ENCODE data around the gene LRRC57.

Gene LRRC57

DNA sequence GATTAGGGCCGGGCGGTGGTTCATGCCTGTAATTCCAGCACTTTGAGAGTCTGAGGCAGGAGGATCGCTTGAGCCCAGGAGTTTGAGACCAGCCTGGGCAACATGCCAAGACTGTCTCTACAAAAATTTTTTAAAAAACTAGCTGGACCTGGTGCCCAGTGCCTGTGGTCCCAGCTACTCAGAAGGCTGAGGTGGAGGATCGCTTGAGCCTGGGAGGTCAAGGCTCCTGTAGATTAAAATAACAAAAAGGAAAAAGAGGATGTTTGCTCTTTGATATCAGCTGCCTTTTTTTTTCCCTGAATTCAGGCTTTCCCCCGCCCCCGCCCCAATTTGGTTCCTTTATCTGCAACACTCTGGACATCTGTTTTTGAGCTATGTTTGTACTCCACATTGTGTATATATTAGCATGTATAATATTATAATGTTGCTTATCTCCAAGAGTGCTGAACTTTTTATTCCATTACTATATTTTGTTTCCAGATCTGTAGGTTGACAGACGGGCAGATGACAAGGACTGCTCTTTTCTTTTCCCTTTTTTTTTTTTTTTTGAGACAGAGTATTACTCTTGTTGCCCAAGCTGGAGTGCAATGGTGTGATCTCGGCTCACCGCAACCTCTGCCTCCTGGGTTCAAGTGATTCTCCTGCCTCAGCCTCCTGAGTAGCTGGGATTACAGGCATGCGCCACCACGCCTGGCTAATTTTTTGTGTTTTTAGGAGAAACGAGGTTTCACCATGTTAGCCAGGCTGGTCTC lies 48.6 kb downstream of the LRRC57 start:
- Histone ChIP-seq H3K4me3 (ENCODE audit: low read depth, low read length) (no peak overlapping the region), H3K9me3 (ENCODE audit: severe bottlenecking) (no peaks in the 10 kb centered on the region), H3K36me3 (peaks cover 3% of the 10 kb centered on the region), H3K27ac (no peak overlapping the region), H3K27me3 (ENCODE audit: insufficient read depth, low read depth, severe bottlenecking) (no peaks in the 10 kb centered on the region)
- no peak for TF ChIP-seq CTCF (IDR thresholded peaks at IDR 0.05; ENCODE audit: low read depth, low read length)
- no peak for DNase-seq

DNA sequence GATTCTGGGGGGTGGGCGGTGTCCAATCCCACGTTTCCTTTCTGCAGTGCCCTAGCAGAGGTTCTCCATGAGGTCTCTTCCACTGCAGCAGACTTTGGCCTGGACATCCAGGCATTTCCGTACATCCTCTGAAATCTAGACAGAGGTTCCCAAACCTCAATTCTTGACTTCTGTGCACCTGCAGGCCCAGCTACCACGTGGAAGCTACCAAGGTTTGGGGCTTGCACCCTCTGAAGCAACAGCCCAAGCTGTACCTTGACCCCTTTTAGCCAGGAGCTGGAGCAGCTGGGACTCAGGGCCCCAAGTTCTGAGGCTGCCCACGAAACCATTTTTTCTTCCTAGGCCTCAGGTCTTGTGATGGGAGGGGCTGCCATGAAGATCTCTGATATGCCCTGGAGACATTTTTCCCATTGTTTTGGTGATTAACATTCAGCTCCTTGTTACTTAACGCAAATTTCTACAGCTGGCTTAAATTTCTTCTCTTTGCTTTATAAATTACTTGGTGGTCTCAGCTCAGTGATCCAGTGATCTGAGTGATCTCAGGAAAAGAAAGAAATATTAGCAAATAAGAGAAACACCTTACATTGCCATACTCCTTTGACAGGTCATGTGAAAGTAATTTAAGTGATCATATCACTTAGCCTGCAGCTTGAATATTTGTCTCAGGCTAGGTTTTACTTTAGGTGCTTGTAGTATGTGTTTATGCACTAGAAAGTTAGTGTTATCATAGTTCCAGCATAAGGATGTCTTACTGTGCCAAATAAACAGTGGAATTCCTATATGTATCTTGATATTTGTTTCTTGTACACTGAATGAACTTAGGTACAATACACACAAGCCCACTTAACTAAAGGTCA lies 50.2 kb downstream of the LRRC57 start:
- H3K36me3 ChIP-seq: peaks cover 3% of the 10 kb centered on the region
- H3K4me3 ChIP-seq (ENCODE audit: low read depth, low read length): no peak overlapping the region
- no peaks in the 10 kb centered on the region for H3K9me3 ChIP-seq (ENCODE audit: severe bottlenecking)
- no peaks in the 10 kb centered on the region for H3K27me3 ChIP-seq (ENCODE audit: insufficient read depth, low read depth, severe bottlenecking)
- H3K27ac ChIP-seq: no peak overlapping the region
- TF ChIP-seq CTCF (IDR thresholded peaks at IDR 0.05; ENCODE audit: low read depth, low read length): no peak
- no peak for DNase-seq

DNA sequence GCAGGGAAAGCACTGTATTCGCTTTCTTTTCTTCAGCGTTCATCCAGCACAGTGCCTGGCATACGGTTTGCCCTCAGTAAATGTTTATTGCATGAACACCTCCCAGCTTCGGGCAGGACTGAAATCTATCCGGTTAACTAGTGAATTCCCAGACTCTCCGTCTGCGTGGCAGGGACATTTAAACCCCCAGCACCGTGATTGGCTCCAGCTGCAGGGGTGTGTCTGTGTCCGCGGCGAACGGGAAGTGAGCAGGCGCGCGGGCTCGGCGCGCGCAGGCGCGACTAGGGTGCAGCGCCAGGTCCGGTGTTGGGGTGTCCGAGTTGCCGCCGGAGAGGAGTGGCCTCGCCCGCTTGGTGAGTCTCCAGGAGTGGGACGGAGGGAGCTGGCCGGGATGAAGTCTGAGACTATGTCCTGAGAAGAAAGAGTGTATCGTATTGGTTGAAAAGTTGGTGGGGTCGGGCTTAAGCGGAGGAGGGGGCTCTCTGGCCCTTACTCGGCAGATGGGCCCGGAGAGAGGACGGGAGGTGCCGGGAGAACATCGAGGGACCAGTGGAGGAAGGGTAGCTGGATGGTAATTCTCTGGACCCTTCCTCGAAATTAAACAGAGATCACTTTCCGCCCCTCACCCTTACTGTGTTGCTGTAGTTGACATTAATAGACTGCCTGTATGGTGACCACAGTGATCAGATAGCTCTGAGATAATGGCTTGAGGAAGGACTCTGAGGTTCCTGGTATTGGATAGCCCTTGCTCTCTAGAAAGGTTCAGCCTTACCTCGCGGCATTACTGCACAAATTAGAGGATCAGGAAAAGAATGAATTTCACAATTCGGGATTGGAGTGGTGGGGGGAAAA lies 53.0 kb downstream of the LRRC57 start, which contains the start of gene SNAP23:
TSS of gene SNAP23 (plus strand) at position 274 of the 852 bp plus-strand sequence. CDS start 16,213 bp downstream, outside the sequence.
- H3K36me3 ChIP-seq: no peaks in the 10 kb centered on the region
- H3K4me3 ChIP-seq (ENCODE audit: low read depth, low read length): peak within 1 kb of the TSS; percentile 70
- no peaks in the 10 kb centered on the region for H3K27me3 ChIP-seq (ENCODE audit: insufficient read depth, low read depth, severe bottlenecking)
- no peaks in the 10 kb centered on the region for H3K9me3 ChIP-seq (ENCODE audit: severe bottlenecking)
- TF ChIP-seq CTCF (IDR thresholded peaks at IDR 0.05; ENCODE audit: low read depth, low read length): no peak
- no peak within 1 kb of the TSS; the same call in 1 of the 2 replicates for H3K27ac ChIP-seq
- peak; percentile 89 for DNase-seq

GRCh38 chr15:42494998-42495360 lies 53.6 kb downstream of the LRRC57 start:
- DNase-seq: no peak
- peak overlapping the region; percentile 70 for H3K4me3 ChIP-seq (ENCODE audit: low read depth, low read length)
- no peak for TF ChIP-seq CTCF (IDR thresholded peaks at IDR 0.05; ENCODE audit: low read depth, low read length)
- H3K27ac ChIP-seq: no peak overlapping the region; the same call in 1 of the 2 replicates
- H3K9me3 ChIP-seq (ENCODE audit: severe bottlenecking): no peaks in the 10 kb centered on the region
- H3K27me3 ChIP-seq (ENCODE audit: insufficient read depth, low read depth, severe bottlenecking): no peaks in the 10 kb centered on the region
- no peaks in the 10 kb centered on the region for H3K36me3 ChIP-seq

- no peaks in the 10 kb centered on the region for H3K27me3 ChIP-seq (ENCODE audit: insufficient read depth, low read depth, severe bottlenecking)
- H3K27ac ChIP-seq: no peak overlapping the region
- TF ChIP-seq CTCF (IDR thresholded peaks at IDR 0.05; ENCODE audit: low read depth, low read length): no peak
- H3K36me3 ChIP-seq: no peaks in the 10 kb centered on the region
- H3K9me3 ChIP-seq (ENCODE audit: severe bottlenecking): no peaks in the 10 kb centered on the region
- DNase-seq: no peak
- H3K4me3 ChIP-seq (ENCODE audit: low read depth, low read length): no peak overlapping the region
Observed at GRCh38 chr15:42493679-42494078, 54.9 kb downstream of the LRRC57 start.
